Measurements from ENCODE around the gene BIN2. TPM values are rescaled to one million over a fixed set of nuclear protein-coding genes. Genes with fewer than 3 reads are reported as not detected.

The BIN2 gene
- total and polyA plus RNA-seq, 9 of the 15 experiments (the other 6 are each of a cell fraction or from before 2014, with no cell fraction given), result 0.04 to 0.39 (median 0.25) TPM; not detected in 1

GRCh38 chr12:51240971-51241370 lies 83.0 kb downstream of the BIN2 start:
- no peak overlapping the region for H3K9ac ChIP-seq (ENCODE audit: insufficient read depth in 1 of 2, low read depth in 2 of 2, low read length in 2 of 2)
- H3K36me3 ChIP-seq (ENCODE audit: control insufficient read depth, insufficient read depth, low read length), result peaks cover 59% of the 10 kb centered on the region
- BruUV-seq (replicated peaks), result no TSS peak
- POLR2A ChIA-PET, result interaction anchor here (0.6 to 4.6 kb wide), 6 partner anchors 10 to 1672 kb away, joined by 3 to 37 read pairs (median 6); partner anchors contain the start of genes CSRNP2 and POU6F1
- in situ Hi-C loops (cut with MboI) (no loop called here), intact Hi-C loops (cut with micrococcal nuclease) (no loop called here)
- H3K9me1 ChIP-seq (ENCODE audit: control insufficient read depth, insufficient read depth, low read length), result no peaks in the 10 kb centered on the region
- no peak overlapping the region for H3K4me2 ChIP-seq (ENCODE audit: insufficient read depth, low read length)
- WGBS (ENCODE audit: insufficient coverage, low coverage, missing lambda C conversion rate), result 62% methylated on average over 2 of the region's 2 CpGs
- H3K27ac ChIP-seq (ENCODE audit: extremely low read depth, low read depth, low read length), result no peak overlapping the region
- no peaks in the 10 kb centered on the region for H3K9me3 ChIP-seq (replicated peaks; ENCODE audit: control insufficient read depth, insufficient read depth, low read depth, low read length)
- CTCF ChIA-PET (ENCODE audit: low intra/inter-chr PET ratio), result interaction anchor here (0.6 kb wide), 1 partner anchor 430 kb away, joined by 3 read pairs; no protein-coding TSS in a partner anchor
- no peaks in the 10 kb centered on the region; the same call in 1 of the 2 replicates for H4K20me1 ChIP-seq (replicated peaks; ENCODE audit: control insufficient read depth, insufficient read depth, low read length)
- FAIRE-seq (no peak), ATAC-seq (no peak), DNase-seq (ENCODE audit: extremely low read depth in 1 of 4, low spot score in 3 of 4) (no peak)
- TF ChIP-seq GABPB1 (CRISPR knock-in tag; IDR thresholded peaks at IDR 0.05), result no peak
- no peak for TF ChIP-seq POLR2G (IDR thresholded peaks at IDR 0.05; ENCODE audit: low read depth, low read length)
- TF ChIP-seq MAZ (CRISPR knock-in tag; conservative IDR thresholded peaks at IDR 0.05 in 1 of 2, IDR thresholded peaks at IDR 0.05 in 1 of 2), result no peak
- TF ChIP-seq AFF4 (CRISPR knock-in tag; IDR thresholded peaks at IDR 0.05), result no peak
- no peak for TF ChIP-seq YBX1 (IDR thresholded peaks at IDR 0.05)
- TF ChIP-seq ZNF41 (CRISPR knock-in tag; conservative IDR thresholded peaks at IDR 0.05), result no peak
- TF ChIP-seq ZBTB7A (IDR thresholded peaks at IDR 0.05; ENCODE audit: borderline replicate concordance, control insufficient read depth, low read depth, low read length), result no peak
- TF ChIP-seq ZNF354B (CRISPR knock-in tag; IDR thresholded peaks at IDR 0.05), result no peak
- TF ChIP-seq HDAC2 (IDR thresholded peaks at IDR 0.05), result no peak
- no peak for TF ChIP-seq PHF8 (IDR thresholded peaks at IDR 0.05; ENCODE audit: borderline replicate concordance, low read length)
- TF ChIP-seq ATF4 (CRISPR knock-in tag; IDR thresholded peaks at IDR 0.05), result no peak
- no peak for TF ChIP-seq NCOA2 (IDR thresholded peaks at IDR 0.05; ENCODE audit: partially characterized antibody in 2 of 2)
- no peak for TF ChIP-seq ZNF583 (CRISPR knock-in tag; IDR thresholded peaks at IDR 0.05)
- no peak for TF ChIP-seq ELF2 (CRISPR knock-in tag; IDR thresholded peaks at IDR 0.05)
- peaks cover 4 to 20% of the 10 kb centered on the region in 2 experiments for H3K4me1 ChIP-seq (replicated peaks in 1 of 2; ENCODE audit: control insufficient read depth in 2 of 2, insufficient read depth in 2 of 2, low read length in 2 of 2)
- H3K27me3 ChIP-seq (ENCODE audit: control insufficient read depth in 2 of 2, insufficient read depth in 2 of 2, low read length in 2 of 2), result no peaks in the 10 kb centered on the region
- H2AFZ ChIP-seq (ENCODE audit: low read depth, low read length), result no peak overlapping the region
- peaks cover 30% of the 10 kb centered on the region for H3K79me2 ChIP-seq (ENCODE audit: control insufficient read depth, insufficient read depth, low read length)
- H3K4me3 ChIP-seq, result no peak overlapping the region

Data from K562 (cell line).